HK-2 (cell line): Measurements from ENCODE around the gene MEP1A.
"Not testable (repeated sequence)": the region's sequence is repeated elsewhere in the genome, so short reads cannot be mapped to it uniquely, and the experiment has no call there.

Experiments
- DNase-seq: peaks from one replicate; pipeline ENCODE4 v3.0.0-alpha.2; 2018; ENCODE audit not compliant: unreplicated experiment

MEP1A gene

DNA sequence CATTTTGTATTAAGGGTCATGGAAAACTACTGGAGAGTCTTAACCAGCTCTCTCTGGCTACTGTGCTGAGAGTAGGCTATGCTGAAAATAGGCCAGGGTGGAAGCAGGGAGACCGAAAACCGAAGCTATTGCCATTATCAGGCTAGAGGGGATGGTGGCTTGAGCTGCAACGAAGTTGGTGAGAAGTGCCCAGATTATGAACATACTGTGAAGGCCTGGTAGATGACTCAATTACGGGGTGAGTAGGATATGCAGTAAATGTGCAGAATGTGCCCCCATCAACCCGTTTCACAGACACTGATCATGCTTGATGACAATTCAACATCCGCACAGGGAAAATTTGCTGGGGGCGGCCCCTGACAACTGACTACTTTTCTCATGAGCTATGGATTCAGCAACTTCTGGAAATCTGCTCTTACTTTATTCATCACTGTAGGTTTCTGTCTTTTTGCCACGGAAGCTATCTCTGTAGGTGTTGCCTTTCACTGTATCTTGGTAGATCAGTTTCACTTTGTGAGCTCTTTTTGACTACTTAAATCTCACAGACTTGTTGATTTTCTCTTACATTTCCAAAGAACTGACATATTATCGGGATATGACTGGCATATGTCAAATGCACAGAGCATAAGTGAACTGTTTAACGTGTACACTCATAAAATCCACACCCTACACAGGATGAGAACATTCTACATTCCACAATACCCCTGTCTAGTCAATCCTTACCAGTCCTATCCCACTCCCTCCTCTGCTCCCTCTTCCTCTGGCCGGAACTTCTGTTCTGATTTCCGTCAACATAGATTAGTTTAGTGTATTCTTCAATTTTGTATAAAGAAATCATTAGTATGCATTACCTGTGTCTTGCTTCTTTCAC is 15.5 kb upstream of the MEP1A start:
- no peak for DNase-seq

DNA sequence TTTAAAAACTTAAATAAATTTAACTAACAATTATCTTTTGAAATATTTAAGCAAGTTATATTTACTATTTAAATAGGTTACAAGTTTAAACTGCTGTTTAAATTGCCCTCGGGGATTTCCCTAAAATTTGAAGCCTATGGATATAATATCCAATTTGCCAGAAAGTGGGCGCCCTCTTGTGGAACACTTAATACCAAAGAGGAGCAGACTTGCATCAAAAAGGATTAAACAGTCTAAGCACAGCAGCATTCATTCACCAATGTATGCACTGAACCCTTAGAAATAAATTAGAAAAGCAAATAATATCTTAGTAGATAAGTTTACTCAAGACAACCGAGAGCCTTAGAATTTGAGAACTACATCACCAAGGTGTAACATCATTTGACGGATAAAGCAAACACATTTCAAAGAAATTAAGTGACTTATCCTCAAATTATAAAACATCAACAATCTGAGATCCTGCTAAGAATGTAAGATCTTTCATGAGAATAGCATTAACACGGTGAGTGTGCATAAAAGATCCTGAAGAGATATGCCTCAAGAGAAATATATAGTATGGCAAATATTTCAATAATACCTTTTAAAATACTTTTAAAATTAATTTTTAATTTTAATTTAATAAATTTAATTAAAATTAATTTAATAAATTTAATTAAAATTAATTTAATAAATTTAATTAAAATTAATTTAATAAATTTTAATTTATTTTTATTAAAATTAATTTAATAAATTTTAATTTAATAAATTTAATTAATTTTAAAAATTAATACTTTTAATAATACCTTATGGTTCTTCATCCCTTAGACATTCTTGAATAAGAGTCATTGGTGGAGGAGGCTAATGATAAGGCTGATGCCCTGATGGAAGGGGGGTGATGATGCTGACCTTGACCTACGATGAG is 11.5 kb upstream of the MEP1A start:
- peak; percentile 5 for DNase-seq

DNA sequence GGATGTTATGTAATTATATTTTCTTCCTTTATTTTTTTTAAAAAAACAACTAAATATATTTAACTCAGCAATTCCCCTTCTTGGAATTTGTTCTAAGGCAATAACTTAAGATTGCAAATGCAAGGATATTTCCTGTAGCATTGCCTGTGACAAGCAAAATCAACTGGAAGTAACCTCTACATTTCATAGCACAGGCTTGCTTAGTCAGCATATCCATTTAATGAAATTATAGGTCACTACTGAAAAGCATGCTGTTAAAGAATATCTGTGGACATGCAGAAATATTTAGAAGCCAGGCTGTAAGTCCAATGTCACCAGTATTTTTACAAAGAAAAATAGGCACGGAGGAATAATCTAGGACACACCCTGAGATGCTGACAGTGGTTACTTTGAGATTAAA is 8.7 kb upstream of the MEP1A start:
- DNase-seq = no peak

DNA sequence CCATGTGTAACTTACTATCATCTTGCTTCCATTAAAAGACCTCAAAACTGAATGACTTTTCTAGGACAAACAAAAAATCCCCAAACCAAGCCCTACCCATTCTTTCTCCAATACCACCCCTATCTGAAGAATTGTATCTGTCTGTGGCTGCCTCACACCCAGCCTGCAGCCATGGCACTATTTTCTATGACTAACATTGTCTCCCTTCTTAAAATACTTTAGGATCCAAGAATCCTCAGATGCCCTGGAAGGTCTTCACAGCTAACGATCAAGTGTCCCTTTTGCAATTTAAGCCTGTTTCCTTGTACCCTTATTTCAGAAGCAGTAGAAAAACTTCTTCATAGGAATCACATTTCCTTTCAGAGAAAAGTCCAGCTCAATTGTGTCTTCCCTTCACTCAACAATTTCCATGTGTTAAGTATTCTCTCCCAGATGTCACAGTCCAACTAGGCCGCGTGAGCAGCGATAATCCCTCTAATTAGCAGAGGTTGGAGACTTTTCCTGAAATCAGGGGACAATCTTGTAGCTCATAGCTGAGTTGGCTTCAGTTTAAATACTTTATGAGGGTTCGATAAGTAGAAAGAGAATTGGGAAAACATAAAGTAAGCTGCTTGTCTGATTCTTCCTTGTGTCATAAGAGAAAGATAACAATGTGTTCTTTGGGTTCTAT is 5.2 kb upstream of the MEP1A start:
- DNase-seq = no peak

DNA sequence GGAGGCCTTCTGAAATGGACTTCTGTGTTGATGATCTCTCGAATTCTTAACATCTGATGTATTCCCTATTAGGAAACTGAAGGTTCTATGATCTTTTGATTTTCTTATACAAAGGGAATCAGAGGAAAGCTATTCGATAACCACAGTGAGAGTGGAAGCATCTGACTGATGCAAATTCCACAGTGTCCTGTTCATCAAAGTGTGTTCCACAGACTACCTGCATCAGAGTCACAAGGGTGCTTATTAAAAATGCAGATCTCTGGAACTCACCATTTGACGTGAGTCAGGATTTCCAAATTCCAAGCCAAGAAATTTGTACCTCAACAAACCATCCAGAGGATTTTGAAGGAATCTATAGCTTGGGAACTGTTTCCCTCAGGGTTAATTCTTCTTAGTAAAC is 4.4 kb upstream of the MEP1A start:
- DNase-seq = no peak

DNA sequence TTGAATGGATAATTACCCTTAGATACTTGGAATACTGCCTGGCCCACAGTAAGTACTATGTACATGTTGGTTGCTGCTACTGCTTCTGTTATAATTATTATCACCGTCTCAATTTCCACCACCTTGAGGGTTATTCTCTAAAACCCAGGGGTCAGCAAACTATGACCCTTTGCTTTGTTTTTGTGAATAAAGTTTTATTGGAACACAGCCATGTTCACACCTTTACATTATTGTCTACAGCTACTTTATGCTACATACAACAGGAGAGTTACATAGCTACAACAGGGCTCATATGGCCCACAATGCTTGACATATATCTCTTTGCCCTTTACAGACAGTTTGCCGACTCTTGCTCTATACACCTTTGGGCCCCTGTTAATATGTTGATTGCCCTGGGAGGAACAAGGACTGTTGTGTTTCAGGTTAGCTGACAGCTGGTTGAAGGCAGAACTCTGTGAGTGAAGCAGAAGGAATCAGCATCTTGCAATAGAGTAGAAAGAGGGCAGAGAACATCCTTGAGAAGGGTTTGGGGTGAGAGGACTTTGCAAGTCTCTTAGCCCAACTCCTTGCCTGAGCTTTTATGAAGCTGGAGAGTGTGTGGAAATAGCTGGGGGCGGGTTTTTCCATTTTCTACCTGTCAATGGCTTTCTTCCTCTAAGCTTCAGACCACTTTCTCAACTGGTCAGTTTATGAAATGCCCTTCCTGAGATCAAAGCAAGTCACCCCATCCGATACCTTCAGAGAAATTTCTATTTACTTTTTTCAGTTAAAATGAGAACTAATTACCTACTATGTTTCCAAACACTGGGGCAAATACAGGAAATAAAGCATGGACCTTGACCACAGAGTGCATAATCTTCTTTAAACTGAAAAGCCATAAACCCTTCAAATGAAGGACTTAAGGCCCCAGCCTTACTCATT is 3.5 kb upstream of the MEP1A start:
- no peak for DNase-seq

DNA sequence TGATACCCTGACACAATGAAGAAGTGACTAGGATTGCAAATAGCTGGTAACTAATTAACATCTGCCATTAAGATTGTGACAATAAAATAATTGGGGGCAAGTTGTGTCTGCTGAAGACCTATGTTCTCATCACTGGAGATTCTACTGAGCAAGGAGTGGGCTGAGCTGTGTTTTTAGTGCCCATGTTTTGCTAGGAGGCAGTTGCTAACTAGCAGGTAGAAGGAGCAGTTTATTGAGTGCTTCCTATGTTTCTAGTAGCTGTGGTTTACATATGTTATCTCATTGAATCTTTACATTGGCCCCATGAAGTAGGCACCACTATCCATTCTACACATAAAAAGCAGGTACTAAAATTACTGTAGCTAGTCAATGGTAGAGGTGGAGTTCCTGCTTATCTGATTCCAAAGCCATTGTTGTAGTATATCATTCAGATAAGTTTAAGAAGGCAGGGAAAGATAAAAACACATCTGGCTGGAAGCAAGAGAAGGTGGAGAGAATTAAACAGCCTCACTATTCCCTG is 2.8 kb upstream of the MEP1A start:
- no peak for DNase-seq

DNA sequence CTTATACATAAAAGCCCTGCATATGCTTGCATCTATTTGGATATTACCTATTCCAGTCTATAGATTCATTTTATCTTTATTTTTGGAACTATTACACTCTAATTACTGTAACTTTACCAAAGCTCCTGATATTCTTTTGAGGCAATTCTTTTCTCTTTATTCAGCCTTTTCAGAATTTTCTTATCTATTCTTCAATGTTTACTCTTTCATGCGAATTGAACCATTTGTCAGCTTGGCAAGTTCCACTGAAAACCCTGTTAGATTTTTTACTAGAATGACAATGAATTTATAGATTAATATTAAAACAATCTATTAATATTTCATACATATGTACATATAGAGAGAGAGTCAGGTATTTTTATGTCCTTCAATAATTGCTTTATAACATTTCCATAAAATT is 554 bp upstream of the MEP1A start:
- no peak for DNase-seq

DNA sequence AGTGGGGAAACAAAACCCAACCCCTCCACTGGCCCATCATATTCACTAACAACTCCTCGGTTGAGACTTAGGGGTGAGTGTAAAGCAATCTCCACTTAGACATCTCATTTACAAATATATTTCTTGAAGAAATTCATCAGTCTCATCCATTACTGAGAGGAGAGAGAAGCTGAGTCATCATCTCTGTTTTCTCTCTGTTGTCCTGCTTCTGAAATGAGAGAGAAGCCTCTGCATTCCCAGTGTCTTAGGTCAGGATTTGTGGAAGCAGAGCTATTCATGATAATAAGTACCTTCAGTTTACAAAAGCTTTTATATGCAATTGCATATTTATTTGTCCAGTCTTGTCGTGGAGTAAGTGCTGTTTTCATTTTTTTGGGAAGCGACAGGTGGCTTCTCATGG is 879 bp downstream of the MEP1A start:
- DNase-seq = no peak

DNA sequence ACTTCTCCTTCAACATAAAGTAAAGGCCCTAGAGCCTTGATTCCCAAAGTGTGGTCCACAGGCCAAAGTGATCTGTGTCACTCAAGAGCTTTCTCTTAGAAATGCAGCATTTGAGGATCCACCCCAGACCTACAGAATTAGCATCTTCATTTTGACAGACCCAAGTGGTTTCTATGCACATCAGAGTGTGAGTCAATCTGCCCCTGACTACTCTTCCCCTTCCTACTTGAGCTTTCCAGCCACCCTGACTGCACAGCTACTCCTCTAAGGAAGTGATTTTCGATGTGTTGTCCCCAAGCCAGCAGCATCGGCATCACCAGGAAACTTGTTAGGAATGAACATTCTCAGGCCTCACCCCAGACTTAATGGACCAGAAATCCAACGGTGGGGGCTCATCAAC is 2.6 kb downstream of the MEP1A start:
- no peak for DNase-seq

DNA sequence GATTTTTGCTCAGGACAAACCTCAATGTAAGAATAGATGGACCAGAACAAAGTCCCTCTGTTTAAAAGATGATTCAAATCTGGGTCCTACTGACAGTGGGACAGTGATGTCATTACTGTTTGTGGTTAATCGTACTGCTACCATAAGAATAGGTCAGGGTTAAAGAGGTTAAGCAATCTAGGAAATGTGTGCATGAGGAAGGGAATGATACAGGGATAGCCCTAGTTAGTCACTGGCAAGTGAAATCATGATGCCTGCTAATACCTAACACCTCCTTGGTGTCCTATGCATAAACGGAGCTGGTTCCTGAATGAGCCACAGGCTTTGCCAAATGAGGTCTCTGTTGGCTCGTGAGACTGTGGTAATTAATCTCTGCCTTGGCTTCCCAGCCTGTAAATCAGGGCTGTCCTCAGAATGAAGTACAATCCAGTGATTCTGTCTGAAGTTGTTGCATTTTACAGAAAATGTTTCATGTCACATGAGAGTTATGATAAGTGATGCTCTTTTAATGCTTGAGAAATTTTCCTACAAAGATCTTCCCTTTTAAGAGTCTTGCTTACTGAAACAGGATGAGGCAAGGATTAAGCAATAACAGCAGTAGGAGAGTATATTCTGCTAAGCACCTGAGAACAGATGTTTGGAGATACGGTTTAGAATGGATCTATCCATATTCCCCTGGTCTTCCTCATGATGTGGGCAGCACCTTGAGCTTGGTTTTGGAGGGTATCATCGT is 3.8 kb downstream of the MEP1A start:
- DNase-seq = no peak

DNA sequence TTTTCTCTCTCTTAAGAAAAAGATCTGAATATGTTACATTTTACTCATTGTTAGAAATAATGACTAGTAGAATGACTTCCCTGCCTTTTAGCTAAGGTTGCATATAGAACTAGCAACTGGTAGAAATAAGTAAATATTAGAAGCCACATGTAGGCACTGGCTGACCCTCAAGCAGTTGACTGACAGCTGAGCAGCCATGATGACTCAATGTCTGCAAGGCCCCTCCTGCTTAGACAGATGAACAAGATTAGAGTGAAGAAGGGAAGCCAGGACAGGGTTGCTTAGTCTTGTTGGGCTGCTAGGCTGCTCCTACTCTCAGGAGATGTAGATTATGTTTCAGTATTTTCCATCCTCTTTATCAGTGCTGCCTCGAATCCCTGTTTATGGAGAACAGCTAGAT is 6.5 kb downstream of the MEP1A start:
- DNase-seq = no peak

DNA sequence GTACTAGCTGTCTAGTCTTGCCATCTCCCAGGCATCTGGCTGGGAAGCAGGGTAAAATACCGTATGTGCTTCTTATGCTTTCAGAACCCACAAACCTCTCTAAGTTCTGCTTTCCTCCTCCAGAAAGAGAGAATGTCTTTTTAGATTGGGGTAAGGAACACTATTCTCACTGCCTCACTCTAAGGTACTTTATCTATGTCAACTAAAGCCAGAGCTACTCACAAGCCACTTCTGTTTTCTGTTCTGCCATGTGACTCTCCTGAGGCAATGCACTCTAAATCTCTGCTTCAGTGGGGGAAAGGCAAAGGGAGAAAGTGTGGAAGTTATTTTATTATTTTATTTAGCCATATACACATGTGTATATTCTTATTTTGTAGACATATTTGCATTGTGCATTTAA is 15.6 kb downstream of the MEP1A start:
- no peak for DNase-seq

DNA sequence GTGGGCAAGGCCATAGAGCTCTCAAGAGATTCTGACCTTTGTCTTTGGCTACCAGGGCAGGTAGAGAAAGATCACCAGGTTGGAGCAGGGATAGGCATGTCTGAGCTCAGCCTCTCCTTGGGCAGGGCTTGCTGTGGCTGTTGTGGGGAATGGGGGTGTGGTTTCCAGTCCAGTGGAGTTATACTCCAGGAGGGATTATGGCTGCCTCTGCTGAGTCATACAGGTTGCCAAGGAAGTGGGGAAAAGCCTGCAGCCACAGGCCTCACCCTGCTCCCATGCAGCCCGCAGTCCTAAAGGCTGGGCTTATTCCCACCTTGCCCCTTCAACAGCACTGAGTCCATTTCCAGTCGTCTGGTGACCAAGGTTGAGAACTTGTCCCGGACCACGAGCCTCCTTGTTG is 21.9 kb downstream of the MEP1A start:
- peak; percentile 17 for DNase-seq

DNA sequence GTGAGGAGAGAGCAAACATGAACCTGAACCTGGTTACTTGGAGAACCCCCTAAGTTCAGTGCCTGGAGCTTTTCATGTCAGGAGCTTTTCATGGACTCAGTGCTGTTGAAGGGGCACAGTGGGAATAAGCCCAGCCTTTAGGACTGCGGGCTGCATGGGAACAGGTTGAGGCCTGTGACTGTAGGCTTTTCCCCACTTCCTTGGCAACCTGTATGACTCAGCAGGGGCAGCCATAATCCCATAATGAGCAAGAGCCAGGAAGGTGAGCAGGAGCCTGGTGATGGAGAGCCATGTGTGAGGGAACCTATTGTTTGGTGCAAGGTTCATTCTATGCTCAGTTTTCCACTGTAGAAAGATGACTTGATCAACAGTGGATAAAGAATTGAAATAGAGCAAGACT is 23.4 kb downstream of the MEP1A start:
- DNase-seq = no peak

DNA sequence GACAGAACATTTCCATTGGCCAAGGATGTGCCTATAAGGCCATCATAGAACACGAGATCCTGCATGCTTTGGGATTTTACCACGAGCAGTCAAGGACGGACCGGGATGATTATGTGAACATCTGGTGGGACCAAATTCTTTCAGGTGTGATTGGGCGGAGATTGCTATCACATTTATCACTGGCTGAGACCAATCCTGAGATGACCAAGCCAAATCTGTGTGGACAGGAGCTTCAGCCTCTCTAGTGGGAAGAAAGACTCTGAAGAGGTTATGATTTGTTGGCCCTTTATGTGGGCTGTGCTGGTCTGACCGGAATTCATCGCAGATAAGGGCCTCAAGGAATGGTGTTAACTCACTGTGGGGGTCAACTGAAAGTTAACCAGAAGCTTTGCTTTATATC is 26.4 kb downstream of the MEP1A start:
- DNase-seq = no peak

DNA sequence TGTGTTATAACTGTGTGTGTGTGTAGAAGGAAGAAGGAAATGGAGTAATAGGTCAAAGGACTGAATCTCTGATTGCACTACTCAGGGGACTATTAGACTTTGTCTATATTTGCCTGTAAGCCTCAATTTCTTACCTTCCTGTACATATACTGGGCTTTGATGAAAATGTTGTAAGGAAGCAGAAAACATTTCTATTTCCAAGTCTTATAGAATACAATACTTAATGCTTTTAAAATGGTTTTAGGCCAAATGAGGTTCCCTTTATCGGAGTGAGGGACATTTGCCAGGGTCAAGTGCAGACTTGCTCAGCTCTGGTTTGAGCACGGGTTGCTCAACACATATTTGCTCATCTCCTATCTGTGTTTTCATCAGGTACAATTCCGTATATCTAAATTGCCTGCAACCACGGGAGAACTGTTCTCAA is 28.3 kb downstream of the MEP1A start:
- no peak for DNase-seq

DNA sequence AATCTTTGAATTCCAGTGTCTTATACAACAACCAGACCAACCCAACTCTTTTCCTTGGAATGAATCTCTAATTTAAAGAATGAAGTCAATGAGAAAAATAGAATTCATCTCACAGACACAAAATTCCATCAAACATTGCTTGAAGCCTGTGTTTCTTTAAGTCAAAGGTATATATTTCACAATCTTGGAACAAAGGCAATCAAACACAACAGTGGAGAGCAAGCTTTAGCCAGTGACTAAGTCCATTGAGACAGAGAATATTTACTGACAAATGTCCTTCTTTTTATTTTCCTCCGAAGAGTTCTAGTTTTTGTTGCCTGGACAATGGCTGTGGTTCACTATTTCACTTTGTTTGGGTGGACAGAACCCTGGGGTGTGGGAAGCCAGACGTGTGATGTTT is 35.8 kb downstream of the MEP1A start:
- no peak for DNase-seq

DNA sequence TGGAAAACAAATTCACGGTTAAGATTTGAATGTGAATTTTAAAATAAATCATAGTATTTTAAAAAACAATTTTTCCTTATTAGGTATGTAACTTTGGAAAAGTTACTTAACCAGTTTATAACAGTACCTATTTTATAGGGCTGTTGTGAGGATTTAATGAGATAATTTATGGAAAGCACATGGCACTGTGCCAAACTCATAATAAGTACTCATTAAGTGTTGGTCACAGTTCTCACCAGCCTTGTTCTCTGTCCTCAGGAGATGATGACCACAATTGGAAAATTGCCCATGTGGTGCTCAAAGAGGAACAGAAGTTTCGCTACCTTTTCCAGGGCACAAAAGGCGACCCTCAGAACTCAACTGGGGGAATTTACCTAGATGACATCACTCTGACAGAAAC is 39.6 kb downstream of the MEP1A start:
- no peak for DNase-seq

DNA sequence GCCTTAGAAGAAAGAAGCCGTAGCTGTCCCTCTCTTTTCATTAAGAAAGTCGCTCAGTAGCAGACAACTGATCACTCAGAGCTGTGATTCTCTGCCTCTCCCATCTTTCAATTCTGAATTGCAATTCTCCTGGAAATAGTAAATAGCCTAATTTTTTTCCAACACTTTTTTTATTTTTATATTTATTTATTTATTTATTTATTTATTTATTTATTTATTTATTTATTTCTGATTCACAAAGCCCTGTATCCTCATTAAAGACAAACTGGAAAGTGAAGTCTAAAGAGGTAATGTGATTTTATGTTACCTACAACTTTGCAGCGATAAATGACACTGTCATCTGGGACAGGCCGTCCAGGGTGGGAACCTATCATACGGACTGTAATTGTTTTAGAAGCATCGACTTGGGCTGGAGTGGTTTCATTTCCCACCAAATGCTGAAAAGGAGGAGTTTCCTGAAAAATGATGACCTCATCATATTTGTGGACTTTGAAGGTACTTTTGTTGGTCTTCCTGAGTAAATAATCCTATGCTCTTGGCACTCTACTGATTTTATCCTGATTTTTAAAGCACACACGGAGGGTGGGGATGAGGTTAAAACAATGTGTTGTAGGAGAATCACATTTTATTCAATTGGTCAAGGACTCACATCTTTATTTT is 41.2 kb downstream of the MEP1A start:
- not testable (repeated sequence) for DNase-seq
